Right lung (tissue), 5 donors: ENCODE measurements around the gene SSTR5. TPM values are rescaled to one million over a fixed set of nuclear protein-coding genes. Genes with fewer than 3 reads are reported as not detected.

ENCODE experiments used
- DNase-seq, 2 donors: peaks; one replicate each; pipeline ENCODE4 v3.0.0-alpha.2; 2013
- polyA plus RNA-seq, 5 donors: library from polyadenylated mRNA; unstranded; fragments of 120-200 nt; gene quantifications; one replicate each; pipeline versions ENCODE4 v1.2.1 to v1.2.3, GENCODE V29; 2013; ENCODE audit warnings: inconsistent platforms in 1 of 5, low replicate concordance in 1 of 5; ENCODE audit not compliant: insufficient read length in 5 of 5, insufficient read depth in 1 of 5

The SSTR5 gene
- polyA plus RNA-seq, 5 donors, result 0.08 TPM; not detected in 4

DNA sequence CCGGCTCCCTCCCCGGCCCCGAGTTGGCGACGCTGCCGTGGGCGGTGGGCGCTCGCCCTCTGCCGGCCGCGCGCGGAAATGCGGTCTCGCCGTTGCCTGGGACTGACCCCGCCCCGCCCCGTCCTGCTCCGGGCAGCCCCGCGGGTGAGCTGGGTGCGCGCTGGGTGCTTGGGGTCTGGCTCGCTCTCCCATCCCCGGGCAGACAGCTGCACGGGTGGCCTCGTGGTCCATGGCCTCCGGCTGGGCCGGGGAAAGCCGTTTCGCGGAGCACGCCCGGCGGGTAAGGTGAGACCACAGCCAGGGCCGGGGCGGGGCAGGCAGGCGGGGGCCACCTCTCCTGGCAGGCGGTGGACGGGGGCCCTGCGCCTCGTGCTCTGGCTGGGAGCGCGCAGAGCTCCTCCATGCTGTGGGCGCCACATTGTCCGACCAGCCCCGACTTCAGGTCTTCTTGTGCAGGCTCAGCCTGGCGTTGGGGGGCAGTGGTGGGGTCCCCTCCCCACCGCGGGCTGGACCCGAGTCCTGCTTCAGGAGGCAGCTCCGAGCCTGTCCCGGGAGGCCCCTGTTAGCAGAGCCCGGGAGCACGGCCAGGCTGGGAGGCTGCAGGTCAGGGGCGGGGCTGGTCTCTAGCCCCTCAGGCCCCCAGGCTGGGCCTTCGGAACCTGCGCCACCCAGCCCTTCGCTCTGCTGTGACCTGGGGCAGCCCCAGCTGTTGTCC, 30.5 kb downstream of the SSTR5 start:
- DNase-seq, result no peak

DNA sequence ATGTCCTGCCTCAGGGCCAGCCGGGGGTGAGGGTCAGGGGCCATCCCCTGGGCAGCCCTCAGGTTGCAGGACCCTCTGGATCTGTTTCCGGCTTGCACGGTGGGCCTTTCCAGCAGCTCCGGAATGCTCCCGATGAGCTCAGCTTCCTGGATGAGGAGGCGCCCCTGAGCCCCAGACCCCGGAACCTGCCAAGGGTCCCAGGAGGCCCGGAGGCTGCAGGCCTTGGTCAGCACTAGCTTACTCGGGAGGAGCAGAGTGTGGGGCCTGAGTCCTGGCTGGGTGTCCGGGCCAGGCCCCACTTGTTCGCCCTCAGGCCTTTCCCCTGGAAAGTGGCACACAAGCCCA, 31.1 kb downstream of the SSTR5 start:
- DNase-seq, result no peak

DNA sequence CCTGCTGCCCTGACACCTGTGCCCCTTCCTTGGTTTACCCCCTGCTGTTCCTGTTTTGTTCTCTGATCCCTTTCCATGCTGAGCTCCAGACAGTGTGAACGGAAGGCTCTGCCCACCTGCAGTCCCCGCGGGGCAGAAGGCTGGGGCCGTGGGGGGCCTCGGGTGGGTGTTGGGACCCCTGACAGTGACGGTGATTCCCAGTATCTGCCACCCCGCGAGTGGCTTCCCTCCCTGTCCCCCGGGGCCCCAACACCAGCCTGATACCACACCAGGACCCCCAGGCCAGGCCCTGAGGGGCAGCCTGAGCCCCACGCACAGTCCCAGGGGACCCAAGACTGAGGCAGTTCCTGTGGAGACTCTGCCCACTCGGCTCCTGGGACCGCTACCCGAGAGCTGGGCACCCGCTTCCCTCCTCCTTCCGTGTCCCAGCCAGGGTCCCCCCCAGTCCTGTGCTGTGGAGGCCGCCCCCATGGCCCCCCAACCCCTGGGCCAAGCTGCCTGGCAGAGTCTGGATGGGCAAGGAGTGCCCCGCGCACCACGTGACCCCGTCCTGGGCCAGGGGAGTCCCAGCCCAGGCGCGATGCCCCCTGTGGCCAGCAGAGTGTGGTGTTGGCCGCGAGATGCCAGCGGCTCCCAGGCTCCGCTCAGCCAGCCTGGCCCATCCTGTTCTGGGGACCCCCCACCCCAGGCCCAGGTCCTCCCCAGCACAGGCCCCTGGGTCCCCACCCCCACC, 33.5 kb downstream of the SSTR5 start:
- DNase-seq, result peak; percentile 39 to 55

DNA sequence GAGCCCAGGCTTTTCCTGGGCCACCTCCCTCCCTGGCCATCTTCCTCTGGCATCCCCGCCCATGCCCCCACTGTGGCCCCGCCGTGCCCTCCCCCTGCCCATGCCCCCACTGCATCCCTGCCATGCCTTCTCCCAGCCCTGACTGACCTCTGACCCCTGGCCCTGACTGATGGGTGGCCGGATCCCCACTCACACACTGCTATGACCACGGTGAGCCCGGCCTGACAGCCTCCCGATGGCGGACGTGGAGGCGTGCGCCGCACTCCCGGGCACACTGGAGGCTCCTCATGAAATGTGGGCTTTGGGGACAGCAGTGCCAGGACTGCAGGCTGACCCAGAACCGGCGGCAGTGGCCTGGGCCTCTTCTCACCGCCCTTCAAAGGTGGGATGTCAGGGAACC, 34.1 kb downstream of the SSTR5 start:
- DNase-seq, result no peak

DNA sequence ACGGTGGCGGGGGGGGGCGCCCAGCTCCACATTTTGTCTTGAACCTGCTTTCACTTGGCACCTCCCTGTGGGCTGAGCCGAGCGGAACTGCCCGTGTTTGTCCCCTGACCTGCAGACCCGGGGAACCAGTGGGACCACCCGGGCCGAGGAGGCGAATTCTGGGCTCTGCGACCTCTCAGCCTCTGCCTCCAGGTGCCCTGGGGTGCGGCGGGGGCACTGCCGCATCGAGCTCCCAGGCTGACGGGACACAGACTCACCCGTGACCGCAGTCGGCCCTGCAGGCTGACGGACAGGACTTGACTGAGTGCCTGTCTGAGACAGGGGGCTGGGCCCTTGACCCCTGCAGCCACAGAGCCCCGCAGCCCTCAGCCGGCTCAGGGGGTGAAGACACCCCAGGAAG, 34.6 kb downstream of the SSTR5 start:
- no peak for DNase-seq

DNA sequence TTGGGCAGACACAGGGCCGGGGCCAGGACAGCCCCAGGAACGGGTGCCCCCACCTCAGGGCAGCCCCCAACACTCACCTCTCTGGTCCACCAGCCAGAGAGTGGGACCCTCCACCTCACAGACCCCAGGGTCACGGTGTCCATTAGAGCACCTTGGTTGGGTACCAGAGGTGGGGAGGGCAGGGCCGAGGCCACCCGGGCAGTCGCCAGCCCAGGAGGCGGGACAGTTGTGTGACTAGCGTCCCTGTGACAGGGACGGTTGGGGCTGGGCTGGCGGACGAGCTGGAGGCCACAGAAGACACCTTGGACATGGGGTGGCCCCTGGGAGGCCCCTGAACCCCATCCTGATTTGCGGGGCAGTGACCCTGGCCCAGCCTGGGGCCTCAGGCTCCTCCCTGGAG, 35.2 kb downstream of the SSTR5 start:
- no peak for DNase-seq

DNA sequence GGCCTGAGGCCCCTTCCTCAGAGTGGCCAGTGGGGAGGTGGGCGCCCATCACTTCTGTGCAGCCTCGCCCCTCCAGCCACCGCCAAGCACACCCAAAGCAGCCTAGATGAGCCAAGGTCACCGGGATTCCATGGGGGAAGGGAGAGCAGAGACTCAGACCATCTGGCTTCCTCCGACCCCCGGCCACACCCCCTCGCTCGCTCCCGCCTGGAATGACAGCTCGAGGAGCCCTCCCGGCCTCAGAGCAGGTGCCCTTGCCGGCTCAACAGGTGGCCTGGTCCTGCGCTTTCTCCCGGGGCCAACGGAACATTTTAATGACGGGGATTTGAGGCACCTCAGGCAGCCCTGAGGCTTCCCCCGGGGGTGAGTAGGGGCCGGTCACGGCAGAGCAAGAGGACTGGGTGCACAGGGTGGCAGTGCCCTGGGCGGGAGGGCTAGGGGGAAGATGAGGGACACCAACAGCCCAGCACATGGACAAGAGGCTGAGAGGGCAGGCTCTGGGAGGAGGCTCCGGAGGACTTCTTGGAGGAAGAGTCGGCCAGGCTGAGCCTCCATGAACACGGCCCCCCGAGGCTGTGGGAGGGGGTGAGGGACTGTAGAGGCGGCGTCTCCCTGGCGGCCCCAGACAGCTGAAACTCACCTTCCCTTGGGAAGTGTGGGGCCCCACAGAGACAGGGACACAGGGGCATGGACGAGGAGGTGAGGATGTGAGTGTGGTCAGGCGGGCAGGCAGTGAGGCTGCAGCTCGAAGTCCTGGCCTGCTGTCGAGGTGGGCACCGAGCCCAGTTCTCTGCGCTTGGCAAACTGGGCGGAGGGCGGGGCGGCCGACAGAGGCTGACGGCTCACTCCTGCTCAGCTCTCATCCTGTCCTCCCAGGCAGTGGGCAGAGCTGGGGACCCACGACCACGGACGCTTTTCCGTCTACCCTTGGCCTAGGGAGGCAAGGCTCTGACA, 36.0 kb downstream of the SSTR5 start:
- DNase-seq, result no peak

DNA sequence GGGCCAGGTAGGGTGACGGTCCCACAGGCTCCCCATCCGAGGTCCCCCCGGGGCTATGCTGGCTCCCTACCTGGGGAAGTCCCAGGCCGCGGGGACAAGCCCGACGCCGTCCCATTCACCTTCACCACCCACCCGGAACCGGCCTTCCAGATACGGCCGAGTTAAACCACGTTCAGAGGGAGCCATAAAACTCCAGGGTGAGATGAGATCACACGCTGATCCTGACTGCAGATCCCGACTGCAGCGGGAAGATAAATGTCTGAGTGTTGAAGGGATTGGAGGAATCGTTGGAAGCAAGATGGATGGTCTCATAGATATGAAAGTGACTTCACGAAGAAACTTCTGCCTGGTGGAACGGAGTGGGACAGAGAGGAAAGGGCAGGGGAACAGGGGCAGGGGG, 37.1 kb downstream of the SSTR5 start:
- DNase-seq, result no peak

DNA sequence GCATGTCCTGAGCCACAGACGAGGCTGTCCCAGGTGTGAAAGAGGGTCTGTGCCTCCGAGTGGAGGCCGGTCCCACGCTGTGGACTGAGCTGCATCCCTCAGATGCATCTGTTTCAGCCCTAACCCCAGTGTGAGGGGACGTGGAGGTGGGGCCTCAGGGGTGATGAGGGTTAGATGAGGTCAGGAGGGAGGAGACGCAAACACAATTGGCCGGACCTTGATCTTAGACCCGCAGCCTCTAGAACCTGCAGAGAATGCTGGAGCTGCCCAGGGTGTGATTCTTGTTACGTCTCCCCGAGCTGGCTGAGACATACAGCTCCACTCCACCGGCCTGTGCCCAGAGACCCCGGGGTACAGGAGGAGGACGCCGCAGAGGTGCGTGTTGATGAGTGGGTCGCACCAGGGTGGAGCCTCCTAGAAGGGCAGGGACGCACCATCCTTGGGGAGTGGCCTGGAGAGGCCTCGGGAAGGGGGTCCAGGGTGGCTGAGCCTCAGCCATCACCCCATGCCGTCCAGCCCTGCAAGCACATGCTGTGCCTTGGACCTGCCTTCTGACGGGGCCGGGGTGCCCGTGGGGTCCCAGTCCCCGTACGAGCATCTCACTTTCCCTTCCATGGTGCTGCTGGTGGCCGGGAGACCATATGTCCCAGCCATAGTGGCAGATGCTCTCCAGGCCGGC, 40.1 kb downstream of the SSTR5 start:
- no peak for DNase-seq

DNA sequence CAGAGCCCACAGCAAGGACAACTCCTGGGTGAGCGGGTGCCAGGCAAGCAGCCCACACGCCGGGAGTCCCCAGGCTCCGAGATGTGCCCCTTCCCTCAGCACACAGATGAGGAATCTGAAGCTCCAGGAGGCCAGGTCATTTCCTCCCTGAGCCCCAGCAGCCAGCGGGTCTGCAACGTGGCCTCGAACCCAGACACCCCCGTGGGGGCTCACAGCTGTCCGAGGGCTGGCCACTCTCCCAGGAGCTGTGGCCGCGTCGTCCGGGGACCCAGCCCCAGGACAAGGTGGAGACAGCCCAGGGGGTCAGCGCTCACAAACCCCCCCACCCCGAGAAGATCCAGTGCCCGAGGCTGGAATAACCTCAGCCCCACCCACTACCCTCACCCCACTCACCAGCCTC, 40.9 kb downstream of the SSTR5 start:
- no peak for DNase-seq

DNA sequence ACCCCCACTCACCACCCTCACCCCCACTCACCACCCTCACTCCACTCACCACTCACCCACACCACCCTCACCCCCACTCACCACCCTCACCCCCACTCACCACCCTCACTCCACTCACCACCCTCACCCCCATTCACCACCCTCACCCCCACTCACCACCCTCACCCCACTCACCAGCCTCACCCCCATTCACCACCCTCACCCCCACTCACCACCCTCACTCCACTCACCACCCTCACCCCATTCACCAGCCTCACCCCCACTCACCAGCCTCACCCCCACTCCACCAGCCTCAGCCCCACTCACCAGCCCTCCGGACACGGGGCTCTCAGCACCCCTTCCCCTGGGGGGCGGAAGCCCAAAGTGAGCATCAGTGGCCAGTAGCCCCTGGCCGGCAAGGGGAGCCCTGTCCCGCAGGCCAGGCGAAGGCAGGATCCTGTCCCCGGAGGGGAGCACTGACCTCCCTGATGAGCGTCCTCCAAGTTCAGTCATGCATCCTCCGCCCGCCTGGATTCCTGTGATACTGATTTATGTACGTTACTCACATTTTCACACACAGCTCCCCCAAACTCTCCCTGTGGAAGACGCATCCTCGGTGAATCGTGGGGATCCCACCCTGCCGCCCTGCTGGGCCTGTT, 41.5 kb downstream of the SSTR5 start:
- no peak for DNase-seq

DNA sequence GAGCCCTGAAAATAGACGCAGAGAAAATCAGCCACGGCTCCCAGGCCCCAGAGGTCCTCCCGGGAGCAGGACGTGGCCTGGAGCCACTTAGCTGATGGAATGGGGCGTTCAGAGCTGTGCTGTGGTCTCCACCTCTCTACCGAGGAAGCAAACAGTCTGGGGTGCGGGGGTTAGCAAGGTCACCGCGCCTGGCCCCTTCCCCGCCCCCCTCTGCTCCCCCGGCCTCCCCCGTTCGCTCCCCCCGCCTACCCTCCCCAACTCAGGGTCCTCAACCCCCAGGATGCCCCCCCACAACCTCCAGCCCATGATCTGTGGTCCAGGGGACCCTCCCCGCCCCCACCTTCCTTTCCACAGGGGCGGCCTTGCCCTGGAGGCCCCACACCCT, 44.1 kb downstream of the SSTR5 start:
- DNase-seq, result no peak

DNA sequence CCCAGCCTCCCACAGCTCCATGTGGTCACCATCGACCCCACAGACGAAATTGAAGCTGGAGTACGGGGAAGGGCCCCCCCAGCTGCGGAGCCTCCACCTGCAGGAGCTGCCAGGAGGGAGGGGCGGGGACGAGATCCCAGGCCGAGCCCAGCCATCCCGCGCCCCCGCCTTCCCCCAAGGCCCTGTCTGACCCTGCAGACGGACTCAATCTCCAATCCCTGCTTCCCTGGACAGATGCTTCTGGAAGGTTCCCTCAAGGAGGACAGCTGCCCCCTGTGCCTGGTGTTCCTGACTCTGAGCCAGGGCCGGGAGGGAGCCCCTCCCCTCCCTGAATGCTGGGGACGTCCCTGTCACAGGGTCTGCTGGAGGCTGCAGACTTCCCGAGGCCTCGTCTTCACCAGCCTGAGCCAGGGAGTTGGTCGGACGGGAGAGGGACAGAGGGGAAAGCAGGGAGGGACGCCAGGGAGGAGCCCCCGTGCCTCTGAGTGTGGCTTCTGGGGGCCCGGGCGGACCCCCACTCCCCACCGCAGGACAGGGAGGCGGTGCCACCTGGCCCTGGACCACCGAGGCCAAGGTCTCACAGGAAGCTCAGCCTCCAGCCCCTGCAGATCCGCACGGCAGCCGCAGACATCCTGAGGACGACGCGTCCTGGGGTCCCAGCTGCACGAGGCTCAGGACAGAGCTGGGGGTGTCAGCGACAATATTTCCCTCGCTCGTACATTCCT, 44.8 kb downstream of the SSTR5 start:
- no peak for DNase-seq

DNA sequence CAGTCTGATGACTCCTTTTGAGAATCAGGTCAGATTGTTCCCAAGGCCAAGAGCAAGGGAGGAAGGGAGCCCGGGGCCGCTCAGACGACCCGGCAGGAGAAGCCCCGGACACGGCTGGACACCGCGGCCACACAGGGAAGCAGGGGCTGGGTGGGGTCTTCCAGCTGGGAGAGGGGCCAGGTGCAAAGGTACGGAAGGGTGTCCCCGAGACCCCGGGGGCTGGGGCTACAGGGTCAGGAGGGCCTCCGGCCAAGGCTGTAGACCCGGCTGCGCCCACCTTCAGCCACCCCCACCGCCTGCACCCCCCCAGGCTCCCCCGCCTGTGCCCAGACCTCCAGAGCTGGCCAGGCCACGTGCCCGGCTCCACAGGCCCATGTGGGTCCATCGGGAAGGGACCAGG, 45.4 kb downstream of the SSTR5 start:
- DNase-seq, result no peak

DNA sequence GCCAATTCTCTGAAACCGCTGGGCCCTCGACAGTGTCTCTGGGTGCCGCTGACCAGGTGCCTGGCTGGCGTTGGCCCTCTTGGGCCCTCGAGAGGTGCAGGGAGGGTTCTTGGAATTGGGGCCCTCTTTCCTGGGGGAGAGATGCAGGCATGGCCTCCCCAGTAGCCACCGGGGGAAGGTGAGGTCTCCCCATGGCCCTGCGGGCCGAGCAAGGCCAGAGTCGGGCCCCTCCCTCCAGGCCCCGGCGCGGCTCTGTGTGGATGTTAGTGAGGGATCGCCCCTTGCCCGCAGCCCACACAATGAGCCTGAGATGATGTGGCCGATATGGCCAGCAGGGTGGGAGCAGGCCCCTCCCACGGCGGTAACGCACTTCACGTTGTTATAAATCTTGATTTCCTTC, 46.6 kb downstream of the SSTR5 start:
- no peak for DNase-seq

DNA sequence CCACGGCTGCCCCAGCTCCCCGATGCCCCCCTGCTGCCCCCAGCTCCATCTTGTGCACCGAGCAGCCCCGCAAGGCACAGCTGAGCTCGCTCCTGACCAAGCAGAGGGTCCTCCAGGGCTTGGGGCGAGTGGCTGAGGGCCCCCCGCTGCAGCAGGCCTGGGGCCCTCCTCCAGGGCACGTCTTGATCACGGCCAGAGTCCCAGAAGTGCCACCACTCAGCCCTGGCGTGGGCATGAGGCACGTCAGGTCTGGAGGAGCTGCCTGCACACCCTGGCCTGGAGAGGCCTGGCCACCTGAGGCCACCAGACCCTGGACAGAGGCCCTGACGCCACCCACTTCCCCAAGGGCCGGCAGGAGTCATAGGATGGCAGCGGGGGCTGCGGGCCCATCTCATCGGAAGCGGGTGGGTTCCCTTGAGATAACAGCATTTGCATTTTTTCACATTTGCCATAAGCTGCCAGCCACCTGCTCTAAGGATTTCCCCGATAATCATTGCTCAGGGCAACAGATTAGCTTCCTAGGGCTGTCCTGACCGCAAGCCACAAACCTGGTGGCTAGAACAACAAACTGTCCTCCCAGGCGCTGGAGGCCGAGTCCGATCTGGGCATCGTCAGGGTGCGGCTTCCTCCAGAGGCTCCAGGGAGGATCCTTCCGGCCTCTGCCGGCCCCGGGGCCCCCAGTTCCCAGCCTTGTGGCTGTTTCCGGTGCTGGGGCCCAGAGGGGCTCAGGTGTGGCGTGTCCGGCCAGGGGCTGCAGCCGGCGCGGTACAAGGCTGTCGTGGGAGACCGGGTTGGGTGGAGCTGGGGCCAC, 47.4 kb downstream of the SSTR5 start:
- DNase-seq, result no peak

DNA sequence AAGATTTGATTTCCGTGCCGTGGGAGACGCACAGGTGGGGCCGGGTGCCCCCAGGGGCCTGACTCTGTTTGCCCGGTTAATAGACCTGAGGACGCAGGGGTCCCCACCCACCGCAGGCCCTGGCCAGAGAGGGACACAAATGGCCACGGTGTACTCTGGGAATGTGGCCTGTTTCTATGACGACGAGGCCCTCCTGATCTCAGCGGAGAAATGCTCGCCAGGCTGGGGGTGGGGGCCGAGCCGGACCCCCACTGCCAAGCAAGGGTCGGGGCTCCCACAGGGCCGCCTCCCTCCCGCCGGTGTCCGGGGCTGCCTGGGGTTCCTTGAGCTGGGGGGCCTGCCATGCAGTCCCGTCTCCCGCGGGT, 48.0 kb downstream of the SSTR5 start:
- DNase-seq, result no peak

DNA sequence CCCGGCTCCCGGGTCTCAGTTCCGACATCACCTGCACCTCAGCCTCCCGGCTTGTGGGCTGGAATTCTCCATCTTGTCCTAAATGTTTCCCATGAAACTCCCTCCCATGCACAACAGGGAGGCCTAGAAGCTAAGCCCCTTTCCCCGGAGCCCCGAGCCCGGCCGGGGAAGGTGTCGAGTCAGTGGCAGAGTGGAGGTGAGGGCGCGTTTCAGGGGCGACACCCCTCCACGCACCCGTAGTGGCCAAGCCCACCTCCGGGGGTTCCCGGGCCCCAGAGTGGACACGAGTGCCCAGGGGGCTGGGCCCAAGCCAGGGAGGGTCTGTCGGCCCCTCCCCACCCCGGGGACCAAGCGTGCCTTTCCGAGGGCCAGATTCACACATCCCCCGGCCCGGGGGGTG, 48.5 kb downstream of the SSTR5 start:
- DNase-seq, result no peak

DNA sequence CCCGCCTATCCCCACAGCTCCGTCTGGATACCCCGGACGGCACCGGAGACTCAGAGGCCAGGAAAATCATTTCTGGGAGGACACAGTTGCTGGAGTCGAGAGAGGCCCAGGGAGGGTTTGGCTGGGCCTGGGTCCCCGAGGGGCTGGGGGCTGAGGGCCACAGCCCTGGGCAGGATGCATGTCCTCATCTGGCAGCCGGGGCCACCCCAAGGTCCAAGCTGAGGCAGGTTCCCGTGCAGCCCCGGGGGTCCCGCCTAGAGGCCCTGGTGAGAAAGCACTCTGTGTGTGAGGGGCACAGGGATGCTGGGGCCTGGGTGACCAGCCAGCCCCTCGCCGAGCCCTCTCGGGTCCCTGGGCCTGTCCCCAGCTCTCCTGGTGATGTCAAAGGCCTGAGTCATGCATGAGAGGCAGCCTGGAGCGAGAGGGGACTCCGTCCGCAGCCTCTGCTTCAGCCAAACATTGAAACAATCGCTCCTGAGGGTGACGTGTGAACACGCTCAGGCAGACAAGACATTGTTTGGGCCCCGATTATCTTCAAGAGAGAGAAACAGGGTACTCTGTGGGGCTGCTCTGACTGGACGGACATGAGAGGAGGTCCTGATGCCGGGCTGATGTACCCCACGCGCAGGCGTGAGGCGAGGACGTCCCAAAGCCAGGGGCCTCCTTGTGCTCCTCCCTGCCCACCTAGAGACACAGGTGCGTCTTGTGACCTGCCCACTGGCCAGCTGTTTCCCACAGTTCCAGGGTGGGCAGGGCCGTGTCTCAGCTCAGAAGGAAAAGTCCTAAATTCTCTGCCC, 49.3 kb downstream of the SSTR5 start:
- DNase-seq, result no peak
